Lung (tissue), 12 donors: Measurements from ENCODE around the gene ACE2. TPM values are rescaled to one million over a fixed set of nuclear protein-coding genes. Genes with fewer than 3 reads are reported as not detected.
A peak's percentile ranks its signal among the peaks of the same experiment; 100 is the strongest.

Experiments
- ATAC-seq: fragments of 200-7000 bp; cut with Tn5 transposase; one replicate; pipeline ENCODE4 v1.9.1; 2020; ENCODE audit warnings: moderate number of reproducible peaks; ENCODE audit not compliant: insufficient read depth, low FRiP score
- DNase-seq, 3 donors: peaks; one replicate each; pipeline ENCODE4 v3.0.0-alpha.2; 2013 to 2017
- H3K27ac ChIP-seq, 2 donors: one replicate each; pipeline ENCODE4 v1.5.1; 2013; ENCODE audit warnings: mild to moderate bottlenecking in 2 of 2, moderate library complexity in 2 of 2, control low read depth in 1 of 2, inconsistent platforms in 1 of 2, low read depth in 1 of 2, low read length in 1 of 2
- H3K27me3 ChIP-seq, 3 donors: one replicate each; pipeline ENCODE4 v1.5.1; 2013; ENCODE audit warnings: low read length in 2 of 3; ENCODE audit not compliant: control insufficient read depth in 3 of 3, insufficient read depth in 3 of 3
- H3K36me3 ChIP-seq, 4 donors: one replicate each; pipeline ENCODE4 v1.5.1; 2013; ENCODE audit warnings: low read length in 4 of 4, mild to moderate bottlenecking in 1 of 4, moderate library complexity in 1 of 4; ENCODE audit not compliant: control insufficient read depth in 4 of 4, insufficient read depth in 4 of 4
- H3K4me1 ChIP-seq, 5 donors: one replicate each; pipeline ENCODE4 v1.5.1; 2013; ENCODE audit warnings: low read length in 5 of 5, mild to moderate bottlenecking in 2 of 5, moderate library complexity in 1 of 5; ENCODE audit not compliant: control insufficient read depth in 5 of 5, insufficient read depth in 5 of 5
- H3K4me3 ChIP-seq: one replicate; pipeline ENCODE4 v1.5.1; 2013; ENCODE audit warnings: mild to moderate bottlenecking, control low read depth, moderate library complexity
- H3K9ac ChIP-seq, 2 donors: one replicate each; pipeline ENCODE4 v1.5.1; 2013; ENCODE audit warnings: low read length in 2 of 2, control low read depth in 1 of 2; ENCODE audit not compliant: insufficient read depth in 1 of 2
- H3K9me3 ChIP-seq, 4 donors: one replicate each; pipeline ENCODE4 v1.5.1; 2013; ENCODE audit warnings: low read length in 3 of 4, mild to moderate bottlenecking in 1 of 4, moderate library complexity in 1 of 4; ENCODE audit not compliant: control insufficient read depth in 4 of 4, insufficient read depth in 3 of 4
- CTCF ChIP-seq: IDR thresholded peaks from 2 replicates; pipeline ENCODE4 v1.5.1; 2012; ENCODE audit warnings: mild to moderate bottlenecking; ENCODE audit errors: control extremely low read depth, extremely low read depth
- whole genome bisulfite sequencing, 2 donors: extraction: QIAGEN DNeasy Blood & Tissue Kit; methylation state at CpG; one replicate each; pipeline ENCODE4 v1.1.7; 2013; 5-methylcytosine and 5-hydroxymethylcytosine counted together
- polyA plus RNA-seq, 2 donors: library from polyadenylated mRNA; stranded (reverse); fragments of 200-250 nt; gene quantifications; one replicate each; pipeline ENCODE4 v1.2.1, GENCODE V29; 2013
- total RNA-seq, 2 donors: library from RNA; depleted of rRNA in 1 of 2; stranded (reverse); fragments of >200 nt in 1 of 2; gene quantifications; one replicate each; pipeline ENCODE4 v1.2.1, GENCODE V29; 2014 to 2021
- donor health status: control.
- donor health status: control.
- donor health status: Bipolar disorder and iron deficiency.
- donor health status: healthy.
- donor health status: DM: yes; HTN: yes; CAD: no.

ACE2 gene
- total and polyA plus RNA-seq, 4 donors: 0.53 to 8.1 (median 5.5) TPM

- no peak for TF ChIP-seq CTCF
- peak in 2 of 3 donors; percentile 69 to 85 for DNase-seq
- Histone ChIP-seq H3K9ac (no peak overlapping the region), H3K27me3 (peaks cover 0 to 54% (median 19%) of the 10 kb centered on the region in 3 donors), H3K36me3 (no peaks in the 10 kb centered on the region), H3K4me1 (peaks cover 0 to 17% (median 0%) of the 10 kb centered on the region in 5 donors), H3K27ac (no peak overlapping the region), H3K4me3 (no peak overlapping the region), H3K9me3 (no peaks in the 10 kb centered on the region)
- no peak for ATAC-seq
These were observed 76.3 kb downstream of the ACE2 start for GRCh38 chrX:15524417-15524816.

- no peaks in the 10 kb centered on the region for H3K9me3 ChIP-seq
- H3K4me3 ChIP-seq: no peak overlapping the region
- no peak for DNase-seq
- TF ChIP-seq CTCF: no peak
- peaks cover 0 to 17% (median 4%) of the 10 kb centered on the region in 5 donors for H3K4me1 ChIP-seq
- ATAC-seq: no peak
- no peak overlapping the region for H3K9ac ChIP-seq
- H3K27ac ChIP-seq: no peak overlapping the region
- H3K27me3 ChIP-seq: peaks cover 0 to 61% (median 22%) of the 10 kb centered on the region in 3 donors
- no peaks in the 10 kb centered on the region for H3K36me3 ChIP-seq
These were observed 77.7 kb downstream of the ACE2 start for GRCh38 chrX:15523088-15523487.

GRCh38 chrX:15522464-15522863 is 78.3 kb downstream of the ACE2 start:
- no peak overlapping the region for H3K27ac ChIP-seq
- no peak for ATAC-seq
- H3K4me3 ChIP-seq: no peak overlapping the region
- H3K36me3 ChIP-seq: no peaks in the 10 kb centered on the region
- no peak for TF ChIP-seq CTCF
- peaks cover 0 to 17% (median 4%) of the 10 kb centered on the region in 5 donors for H3K4me1 ChIP-seq
- WGBS, 2 donors: 66 to 88% methylated on average over 3 of the region's 3 CpGs
- H3K9ac ChIP-seq: no peak overlapping the region
- DNase-seq: no peak
- no peaks in the 10 kb centered on the region for H3K9me3 ChIP-seq
- H3K27me3 ChIP-seq: peaks cover 0 to 59% (median 20%) of the 10 kb centered on the region in 3 donors

GRCh38 chrX:15515931-15516330 is 84.8 kb downstream of the ACE2 start:
- no peaks in the 10 kb centered on the region for H3K9me3 ChIP-seq

More at GRCh38 chrX:15515931-15516330, 84.8 kb downstream of the ACE2 start:
- H3K27ac ChIP-seq: no peak overlapping the region
- DNase-seq (no peak), ATAC-seq (no peak)
- no peak overlapping the region for H3K4me3 ChIP-seq
- TF ChIP-seq CTCF: no peak
- no peak overlapping the region for H3K9ac ChIP-seq
- no peaks in the 10 kb centered on the region for H3K36me3 ChIP-seq
- H3K4me1 ChIP-seq: peaks cover 0 to 4% (median 0%) of the 10 kb centered on the region in 5 donors
- WGBS, 2 donors: 8 to 17% methylated on average over 6 of the region's 6 CpGs
- peaks cover 0 to 41% (median 24%) of the 10 kb centered on the region in 3 donors for H3K27me3 ChIP-seq
